GM12878 (cell line): Measurements from ENCODE around the gene PIGU. TPM values are rescaled to one million over a fixed set of nuclear protein-coding genes. Genes with fewer than 3 reads are reported as not detected.

Experiments used
- ATAC-seq: fragments of 200-7000 bp; cut with Tn5 transposase; 3 replicates; pipeline ENCODE4 v1.9.1; 2020; ENCODE audit warnings: mild to moderate bottlenecking, moderate library complexity
- BruUV-seq: library from RNA; stranded (reverse); fragments of 400-500 nt; replicated peaks from 2 replicates; lab custom pipeline; 2021; lab: Mats Ljungman, UMichigan
- CTCF ChIA-PET: fragments of 300-600 bp; sonication (Branson Sonifier 250); formaldehyde crosslinking; extraction: SDS; loops from one replicate; lab custom pipeline; 2021; ENCODE audit warnings: inconsistent platforms; lab: Yijun Ruan, JAX
- POLR2A ChIA-PET: fragments of 350-600 bp; formaldehyde crosslinking; extraction: SDS; loops from one replicate; lab custom pipeline; 2021; ENCODE audit warnings: inconsistent platforms; lab: Charles Lee
- RAD21 ChIA-PET: fragments of 300-600 bp; sonication (Branson Sonifier 250); formaldehyde crosslinking; loops from one replicate; lab custom pipeline; 2023; ENCODE audit warnings: antibody characterized with exemption; ENCODE audit not compliant: unreplicated experiment; lab: Charles Lee
- SMC1A ChIA-PET: fragments of 300-600 bp; sonication (Branson Sonifier 250); formaldehyde crosslinking; loops from one replicate; lab custom pipeline; 2023; ENCODE audit not compliant: unreplicated experiment, uncharacterized antibody; lab: Charles Lee
- DNase-seq: peaks from one replicate; pipeline ENCODE4 v3.0.0-alpha.2; 2011; ENCODE audit warnings: low read depth, low spot score
- FAIRE-seq: peaks from 3 replicates; lab custom pipeline; 2011; peaks lifted over from hg19 to GRCh38; lab: Jason Lieb, UNC
- H2AFZ ChIP-seq: 2 replicates; pipeline ENCODE4 v1.6.0; 2011; ENCODE audit warnings: low read depth, low read length, control low read depth; ENCODE audit not compliant: control insufficient read depth
- H3K27ac ChIP-seq: 2 replicates; pipeline ENCODE4 v1.5.1; 2011; ENCODE audit warnings: control low read depth; ENCODE audit not compliant: control insufficient read depth, insufficient read depth
- H3K27me3 ChIP-seq, 2 experiments: replicated peaks in 1 of 2; 2 replicates each; pipeline versions ENCODE4 v1.6.0 to v1.6.1; 2011; ENCODE audit warnings: low read length in 1 of 2; ENCODE audit not compliant: control insufficient read depth in 2 of 2, insufficient read depth in 2 of 2
- H3K36me3 ChIP-seq, 2 experiments: 2 replicates each; pipeline ENCODE4 v1.5.1; 2011; ENCODE audit warnings: low read length in 1 of 2; ENCODE audit not compliant: control insufficient read depth in 2 of 2, insufficient read depth in 2 of 2
- H3K4me1 ChIP-seq: 2 replicates; pipeline ENCODE4 v1.6.1; 2011; ENCODE audit warnings: mild to moderate bottlenecking, low read length, moderate library complexity, mixed read lengths; ENCODE audit not compliant: control insufficient read depth, insufficient read depth
- H3K4me2 ChIP-seq: 2 replicates; pipeline ENCODE4 v1.6.0; 2011; ENCODE audit warnings: control low read depth; ENCODE audit not compliant: control insufficient read depth, insufficient read depth
- H3K4me3 ChIP-seq: fragments of 200-600 bp; sonication (generic); 2 replicates; pipeline ENCODE4 v1.5.1; 2016
- H3K79me2 ChIP-seq: 2 replicates; pipeline ENCODE4 v1.6.0; 2011; ENCODE audit warnings: low read length; ENCODE audit not compliant: control insufficient read depth, insufficient read depth
- H3K9ac ChIP-seq: 2 replicates; pipeline ENCODE4 v1.8.0; 2011; ENCODE audit warnings: low read length, control low read depth, mixed read lengths; ENCODE audit not compliant: control insufficient read depth, insufficient read depth
- H3K9me3 ChIP-seq: replicated peaks from 3 replicates; pipeline ENCODE4 v1.5.1; 2011; ENCODE audit warnings: mild to moderate bottlenecking, low read length; ENCODE audit not compliant: control insufficient read depth, insufficient read depth
- H4K20me1 ChIP-seq: 2 replicates; pipeline ENCODE4 v1.6.0; 2011; ENCODE audit not compliant: control insufficient read depth, insufficient read depth
- ATF3 ChIP-seq: IDR thresholded peaks from 2 replicates; pipeline ENCODE4 v1.6.1; 2011; ENCODE audit warnings: low read depth, mild to moderate bottlenecking, low read length, moderate library complexity, borderline replicate concordance; ENCODE audit errors: extremely low read depth
- ATF7 ChIP-seq: fragments of 450-650 bp; IDR thresholded peaks from 2 replicates; pipeline ENCODE4 v1.6.1; 2016; ENCODE audit warnings: low read depth, mild to moderate bottlenecking
- CEBPB ChIP-seq, 2 experiments: fragments of 150-350 bp in 1 of 2; IDR thresholded peaks; 2 replicates each; pipeline ENCODE4 v1.6.1; 2012 to 2014; ENCODE audit warnings: low read depth in 2 of 2, low read length in 2 of 2, borderline replicate concordance in 1 of 2, inconsistent platforms in 1 of 2
- CHD1 ChIP-seq: IDR thresholded peaks from 2 replicates; pipeline ENCODE4 v1.6.1; 2012; ENCODE audit warnings: low read depth, low read length, improper control_type of control experiment
- FOXK2 ChIP-seq: fragments of 450-650 bp; IDR thresholded peaks from 2 replicates; pipeline ENCODE4 v1.6.1; 2017; ENCODE audit warnings: mild to moderate bottlenecking, moderate library complexity
- MLLT1 ChIP-seq: fragments of 450-650 bp; IDR thresholded peaks from 2 replicates; pipeline ENCODE4 v1.6.1; 2016; ENCODE audit warnings: mild to moderate bottlenecking
- POLR2A ChIP-seq: IDR thresholded peaks from 2 replicates; pipeline ENCODE4 v1.6.1; 2011; ENCODE audit warnings: low read depth, mild to moderate bottlenecking, low read length
- POLR2AphosphoS2 ChIP-seq: IDR thresholded peaks from 2 replicates; pipeline ENCODE4 v1.6.1; 2011; ENCODE audit warnings: low read depth, mild to moderate bottlenecking, low read length, improper control_type of control experiment, moderate library complexity
- RELB ChIP-seq: fragments of 450-650 bp; IDR thresholded peaks from 2 replicates; pipeline ENCODE4 v1.6.1; 2017; ENCODE audit warnings: low read depth, mild to moderate bottlenecking, moderate library complexity
- SP1 ChIP-seq: IDR thresholded peaks from one replicate; pipeline ENCODE4 v1.6.1; 2011; ENCODE audit warnings: low read depth, low read length
- SREBF1 ChIP-seq: IDR thresholded peaks from 2 replicates; pipeline ENCODE4 v1.6.1; 2012; ENCODE audit warnings: mild to moderate bottlenecking, low read length
- ZBED1 ChIP-seq: IDR thresholded peaks from 2 replicates; pipeline ENCODE4 v1.6.1; 2016; ENCODE audit warnings: borderline replicate concordance
- ZBTB40 ChIP-seq: fragments of 450-650 bp; IDR thresholded peaks from 2 replicates; pipeline ENCODE4 v1.6.1; 2016; ENCODE audit warnings: mild to moderate bottlenecking, moderate library complexity, borderline replicate concordance
- WGBS: methylation state at CpG from one replicate; pipeline ENCODE4 v1.1.6; 2016; ENCODE audit warnings: low lambda C conversion rate; ENCODE audit not compliant: insufficient replicate concordance, insufficient coverage; ENCODE audit errors: missing lambda C conversion rate; 5-methylcytosine and 5-hydroxymethylcytosine counted together
- in situ Hi-C: fragments of 300-500 bp; cut with MboI; formaldehyde crosslinking; loops from 9 replicates; pipeline ENCODE4 v1.14.3; 2018; ENCODE audit warnings: mixed read lengths
- intact Hi-C: fragments of 100-400 bp; cut with micrococcal nuclease; formaldehyde crosslinking; loops from one replicate; pipeline ENCODE4 v1.14.2; 2022; ENCODE audit not compliant: unreplicated experiment
- polyA plus RNA-seq, 11 experiments: library from polyadenylated mRNA; depleted of rRNA in 4 of 11; unstranded in 6 of 11; stranded (reverse) in 5 of 11; fragments of >200 nt; fragmentation: Nextera tagmentation in 4 of 11; fragmentation: Illumina TruSeq in 1 of 11; extraction: Ambion mirVana in 4 of 11; extraction: Trizol in 1 of 11; gene quantifications; 1 replicate in 1 of 11; 2 replicates in 10 of 11; pipeline versions ENCODE4 v1.2.1 to v1.2.3, GENCODE V29; 2011 to 2016; ENCODE audit warnings: inconsistent platforms in 2 of 11, missing spikeins in 2 of 11, low read depth in 1 of 11
- total RNA-seq, 4 experiments: library from RNA; depleted of rRNA in 3 of 4; stranded (reverse); fragments of >200 nt in 3 of 4; fragmentation: Illumina TruSeq in 1 of 4; extraction: Trizol in 1 of 4; gene quantifications; 2 replicates each; pipeline versions ENCODE4 v1.2.1 to v1.2.3, GENCODE V29; 2013 to 2021

Gene PIGU
- total and polyA plus RNA-seq, 10 of the 15 experiments (the other 5 are each of a cell fraction or from before 2014, with no cell fraction given), result 4.1 to 88.2 (median 25.0) TPM

- TF ChIP-seq ZBTB40 (no peak), CEBPB (IDR thresholded peaks at IDR 0.05; ENCODE audit: borderline replicate concordance in 1 of 2, low read depth in 2 of 2, low read length in 2 of 2) (no peak), CHD1 (no peak)
Measured at GRCh38 chr20:34689486-34689885, 12.6 kb upstream of the PIGU start (continued).

GRCh38 chr20:34683667-34684066 lies 6.8 kb upstream of the PIGU start:
- Histone ChIP-seq H3K9me3 (no peaks in the 10 kb centered on the region), H3K4me2 (no peak overlapping the region), H3K27me3 (no peaks in the 10 kb centered on the region), H3K9ac (no peak overlapping the region), H2AFZ (no peak overlapping the region), H3K27ac (no peak overlapping the region), H3K36me3 (no peaks in the 10 kb centered on the region), H4K20me1 (no peaks in the 10 kb centered on the region), H3K4me3 (no peak overlapping the region), H3K79me2 (no peaks in the 10 kb centered on the region), H3K4me1 (no peaks in the 10 kb centered on the region)
- no peak for DNase-seq
- ChIA-PET CTCF (no interaction called here), SMC1A (interaction anchor here (1.1 kb wide), 1 partner anchor 24 kb away, joined by 6 read pairs; no protein-coding TSS in a partner anchor), POLR2A (no interaction called here), RAD21 (no interaction called here)
- 92% methylated on average over 1 of the region's 3 CpGs for WGBS
- no TSS peak for BruUV-seq
- TF ChIP-seq ATF7, result no peak
- no peak for TF ChIP-seq ATF3
- TF ChIP-seq MLLT1, result no peak
- TF ChIP-seq ZBED1, result no peak
- no peak for TF ChIP-seq POLR2AphosphoS2
- no peak for TF ChIP-seq POLR2A
- TF ChIP-seq FOXK2, result no peak
- TF ChIP-seq RELB, result no peak
- no peak for TF ChIP-seq SP1
- no peak for TF ChIP-seq SREBF1
- ATAC-seq, result no peak
- no peak for FAIRE-seq
- in situ Hi-C loops, result no loop called here
- intact Hi-C loops, result no loop called here
